ENCODE measurements around the gene NTNG1. TPM values are rescaled to one million over a fixed set of nuclear protein-coding genes. Genes with fewer than 3 reads are reported as not detected.

Gene NTNG1
- total and polyA plus RNA-seq, 5 donors, result 0.05 to 0.41 (median 0.37) TPM; not detected in 2

DNA sequence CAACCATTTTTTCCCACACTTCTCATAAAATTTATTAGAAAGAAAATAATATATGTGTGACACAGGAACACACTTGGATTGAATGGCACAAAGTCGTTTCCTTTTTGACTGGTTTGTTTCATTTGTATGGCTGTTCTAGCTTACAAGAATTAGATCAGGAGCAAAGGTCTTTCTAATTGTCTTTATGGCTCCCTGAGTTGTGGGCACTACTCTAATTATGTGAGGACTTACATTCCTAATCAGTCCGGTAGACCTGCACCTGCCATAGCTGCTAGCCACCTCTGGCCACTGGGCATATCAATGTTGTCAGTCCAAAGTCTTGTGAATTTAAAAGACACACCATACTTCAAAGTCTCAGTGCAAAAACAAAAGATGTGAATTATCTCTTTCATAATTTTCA is 346.7 kb downstream of the NTNG1 start:
- no peaks in the 10 kb centered on the region for H3K27me3 ChIP-seq (ENCODE audit: control insufficient read depth, insufficient read depth)
- no peaks in the 10 kb centered on the region for H3K9me3 ChIP-seq (ENCODE audit: control insufficient read depth, low read length)
- 33% methylated on average over 2 of the region's 2 CpGs for WGBS
- H3K4me3 ChIP-seq (ENCODE audit: low read length), result no peak overlapping the region
- intact Hi-C loops (cut with DNase I), result no loop called here
- DNase-seq (no peak), ATAC-seq (no peak)
- no peak overlapping the region for H3K27ac ChIP-seq (ENCODE audit: low read length)
- H3K4me1 ChIP-seq (ENCODE audit: control insufficient read depth, insufficient read depth, low read length), result no peaks in the 10 kb centered on the region

DNA sequence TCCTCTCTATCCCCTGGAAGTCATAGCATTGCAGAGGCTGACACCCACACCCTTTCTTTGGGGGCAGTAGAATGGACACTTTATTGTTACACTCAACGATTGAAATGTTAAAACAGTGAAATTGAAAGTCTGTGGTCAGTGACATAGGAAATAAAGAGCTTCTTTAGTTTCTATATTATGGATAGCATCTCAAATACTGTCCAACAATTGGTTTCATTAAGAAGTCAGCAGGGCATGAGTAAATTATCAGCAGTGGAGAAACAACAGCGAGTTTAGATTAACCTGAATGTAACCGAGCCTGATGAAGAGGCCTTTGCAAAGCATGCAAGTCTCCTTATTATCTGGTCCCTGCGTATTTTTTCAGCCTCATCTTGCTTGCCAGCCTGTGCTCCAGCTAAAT is 350.7 kb downstream of the NTNG1 start:
- DNase-seq, result no peak
- Histone ChIP-seq H3K9me3 (ENCODE audit: control insufficient read depth, low read length) (no peaks in the 10 kb centered on the region), H3K4me1 (ENCODE audit: control insufficient read depth, insufficient read depth, low read length) (no peaks in the 10 kb centered on the region), H3K27ac (ENCODE audit: low read length) (no peak overlapping the region), H3K4me3 (ENCODE audit: low read length) (no peak overlapping the region), H3K27me3 (ENCODE audit: control insufficient read depth, insufficient read depth) (no peaks in the 10 kb centered on the region)
- no peak for ATAC-seq
- 85% methylated on average over 4 of the region's 4 CpGs for WGBS
- intact Hi-C loops (cut with DNase I), result no loop called here

DNA sequence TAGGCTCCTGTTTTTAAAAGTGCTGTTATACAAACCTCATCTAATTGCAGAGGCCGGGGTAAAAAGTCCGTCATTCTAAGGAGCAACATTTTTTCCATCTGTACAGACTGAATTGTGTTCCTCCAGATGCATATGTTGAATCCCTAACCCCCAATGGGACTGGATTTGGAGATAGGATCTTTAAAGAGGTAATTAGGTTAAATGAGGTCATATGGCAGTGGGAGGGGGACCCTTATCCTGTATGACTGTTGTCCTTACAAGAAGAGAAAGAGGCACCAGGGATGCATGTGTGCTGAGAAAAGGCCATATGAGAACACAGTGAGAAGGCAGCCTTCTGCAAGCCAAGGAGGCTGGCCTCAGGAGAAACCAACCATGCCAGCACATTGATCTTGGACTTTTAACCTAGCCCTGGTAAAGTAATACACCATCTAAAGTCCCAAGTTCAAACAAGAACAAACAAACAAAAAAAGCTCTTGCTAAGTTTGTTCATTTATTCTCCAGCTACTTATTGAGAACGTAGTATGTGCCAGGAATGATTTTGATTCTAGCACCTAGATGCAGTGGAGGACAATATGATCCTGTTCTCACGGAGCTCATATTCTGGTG is 352.4 kb downstream of the NTNG1 start:
- no peaks in the 10 kb centered on the region for H3K27me3 ChIP-seq (ENCODE audit: control insufficient read depth, insufficient read depth)
- no peak for ATAC-seq
- WGBS, result 81% methylated on average over 4 of the region's 4 CpGs

DNA sequence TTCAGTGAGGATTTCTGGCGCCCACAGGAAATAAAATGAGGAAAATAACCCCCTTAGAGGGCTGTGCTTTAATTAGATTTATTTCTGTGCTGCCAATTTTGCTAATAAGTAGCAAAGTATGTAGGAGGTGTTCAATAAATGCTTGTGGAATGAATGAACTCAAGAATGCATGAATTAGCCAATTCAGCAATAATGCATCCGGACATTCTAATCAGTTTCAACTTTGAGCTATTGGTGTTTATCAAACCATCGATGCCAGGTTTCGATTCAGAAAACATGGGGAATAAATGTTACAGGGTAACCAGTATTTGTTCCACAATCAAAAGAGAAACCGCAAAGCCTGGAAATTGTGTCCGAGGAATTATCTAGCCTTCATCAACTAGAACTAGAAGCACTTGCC is 353.2 kb downstream of the NTNG1 start:
- Histone ChIP-seq H3K4me1 (ENCODE audit: control insufficient read depth, insufficient read depth, low read length) (no peaks in the 10 kb centered on the region), H3K4me3 (ENCODE audit: low read length) (no peak overlapping the region), H3K27me3 (ENCODE audit: control insufficient read depth, insufficient read depth) (no peaks in the 10 kb centered on the region), H3K9me3 (ENCODE audit: control insufficient read depth, low read length) (no peaks in the 10 kb centered on the region), H3K27ac (ENCODE audit: low read length) (no peak overlapping the region)
- DNase-seq (no peak), ATAC-seq (no peak)
- WGBS, result 85% methylated on average over 6 of the region's 6 CpGs
- intact Hi-C loops (cut with DNase I), result no loop called here

More for the DNA sequence above, 352.4 kb downstream of the NTNG1 start:
- no peak overlapping the region for H3K27ac ChIP-seq (ENCODE audit: low read length)
- no peaks in the 10 kb centered on the region for H3K4me1 ChIP-seq (ENCODE audit: control insufficient read depth, insufficient read depth, low read length)
- H3K4me3 ChIP-seq (ENCODE audit: low read length), result no peak overlapping the region
- DNase-seq, result no peak
- intact Hi-C loops (cut with DNase I), result no loop called here
- no peaks in the 10 kb centered on the region for H3K9me3 ChIP-seq (ENCODE audit: control insufficient read depth, low read length)

DNA sequence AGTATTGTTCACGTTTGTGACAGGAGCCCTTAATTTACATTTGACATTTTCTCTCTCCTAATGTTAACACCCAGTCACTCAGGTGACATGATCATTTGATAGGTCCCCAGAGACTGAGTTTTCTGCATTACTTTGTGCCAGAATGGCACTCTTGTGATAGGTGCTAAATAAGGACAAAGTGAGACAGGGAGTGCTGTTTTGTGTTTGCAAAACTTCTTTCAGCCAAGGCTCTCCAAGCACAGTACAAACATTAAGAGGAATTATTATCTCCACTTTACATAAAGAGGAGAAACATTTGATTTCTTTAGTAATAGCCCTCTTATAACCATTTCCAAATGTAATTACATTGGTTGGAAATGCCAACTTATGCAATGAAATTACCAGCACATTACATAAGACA is 355.2 kb downstream of the NTNG1 start:
- intact Hi-C loops (cut with DNase I), result no loop called here
- no peak for ATAC-seq

DNA sequence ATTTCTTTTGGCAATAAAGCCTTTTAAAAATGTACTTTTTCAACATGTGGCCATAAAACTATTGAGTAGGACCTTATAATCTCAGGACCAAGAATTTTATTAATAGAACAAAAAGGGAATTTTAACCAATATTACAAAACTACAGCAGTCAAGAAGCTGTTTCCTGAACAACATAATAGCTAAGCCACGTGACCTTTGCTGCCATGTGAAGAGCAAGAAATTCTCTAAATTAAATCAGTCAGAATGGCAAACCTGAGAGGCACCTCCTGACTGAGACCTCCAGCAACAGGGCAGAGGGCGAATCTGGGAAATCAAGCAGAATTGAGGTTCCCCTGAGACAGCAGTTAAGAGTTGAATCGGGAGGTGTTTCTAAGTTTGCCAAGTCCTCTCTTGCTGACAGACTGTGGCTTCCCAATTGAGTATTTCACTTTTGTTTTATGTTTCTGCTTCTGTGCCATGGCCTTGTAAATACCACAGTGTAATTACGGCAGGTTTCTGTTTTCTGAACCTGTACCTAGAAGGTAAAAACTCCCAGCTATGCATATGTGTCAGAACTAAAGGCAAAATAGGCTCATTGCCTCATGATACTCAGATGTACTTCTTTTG is 358.4 kb downstream of the NTNG1 start:
- Histone ChIP-seq H3K27me3 (ENCODE audit: control insufficient read depth, insufficient read depth) (no peaks in the 10 kb centered on the region), H3K9me3 (ENCODE audit: control insufficient read depth, low read length) (no peaks in the 10 kb centered on the region), H3K27ac (ENCODE audit: low read length) (no peak overlapping the region), H3K4me3 (ENCODE audit: low read length) (no peak overlapping the region), H3K4me1 (ENCODE audit: control insufficient read depth, insufficient read depth, low read length) (no peaks in the 10 kb centered on the region)
- DNase-seq (no peak), ATAC-seq (no peak)
- intact Hi-C loops (cut with DNase I), result no loop called here
- WGBS, result 64% methylated on average over 4 of the region's 4 CpGs

More for the DNA sequence above, 355.2 kb downstream of the NTNG1 start:
- H3K4me3 ChIP-seq (ENCODE audit: low read length), result no peak overlapping the region
- DNase-seq, result no peak
- no peaks in the 10 kb centered on the region for H3K9me3 ChIP-seq (ENCODE audit: control insufficient read depth, low read length)
- 31% methylated on average over 1 of the region's 1 CpG for WGBS
- H3K27ac ChIP-seq (ENCODE audit: low read length), result no peak overlapping the region
- H3K4me1 ChIP-seq (ENCODE audit: control insufficient read depth, insufficient read depth, low read length), result no peaks in the 10 kb centered on the region
- no peaks in the 10 kb centered on the region for H3K27me3 ChIP-seq (ENCODE audit: control insufficient read depth, insufficient read depth)

DNA sequence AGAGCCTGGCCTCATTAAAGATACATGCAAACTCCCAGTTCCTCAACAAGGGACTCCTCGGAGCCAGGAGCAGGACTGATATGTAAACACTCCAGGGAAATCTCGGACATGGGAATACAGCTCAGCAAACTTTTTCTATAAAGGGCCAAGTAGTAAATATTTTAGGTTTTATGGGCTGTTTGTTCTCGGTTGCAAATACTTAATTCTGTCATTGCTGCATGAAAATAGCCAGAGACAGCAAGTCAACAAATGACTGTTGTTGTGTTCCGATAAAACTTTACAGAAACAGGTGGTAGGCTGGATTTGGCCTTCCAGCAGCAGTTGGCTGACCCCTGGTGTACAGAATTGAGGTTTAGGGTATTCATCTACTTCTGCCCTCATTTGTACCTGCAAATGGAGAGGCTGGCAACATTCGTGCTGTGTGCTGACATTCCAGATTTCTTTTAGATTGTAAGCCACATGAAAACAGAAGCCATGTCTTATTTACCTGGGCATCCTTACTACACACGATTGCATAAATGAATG is 360.3 kb downstream of the NTNG1 start:
- Histone ChIP-seq H3K27me3 (ENCODE audit: control insufficient read depth, insufficient read depth) (no peaks in the 10 kb centered on the region), H3K27ac (ENCODE audit: low read length) (no peak overlapping the region), H3K4me1 (ENCODE audit: control insufficient read depth, insufficient read depth, low read length) (no peaks in the 10 kb centered on the region), H3K4me3 (ENCODE audit: low read length) (no peak overlapping the region), H3K9me3 (ENCODE audit: control insufficient read depth, low read length) (no peaks in the 10 kb centered on the region)
- WGBS, result 75% methylated on average over 6 of the region's 6 CpGs
- ATAC-seq (no peak), DNase-seq (no peak)
- intact Hi-C loops (cut with DNase I), result no loop called here

DNA sequence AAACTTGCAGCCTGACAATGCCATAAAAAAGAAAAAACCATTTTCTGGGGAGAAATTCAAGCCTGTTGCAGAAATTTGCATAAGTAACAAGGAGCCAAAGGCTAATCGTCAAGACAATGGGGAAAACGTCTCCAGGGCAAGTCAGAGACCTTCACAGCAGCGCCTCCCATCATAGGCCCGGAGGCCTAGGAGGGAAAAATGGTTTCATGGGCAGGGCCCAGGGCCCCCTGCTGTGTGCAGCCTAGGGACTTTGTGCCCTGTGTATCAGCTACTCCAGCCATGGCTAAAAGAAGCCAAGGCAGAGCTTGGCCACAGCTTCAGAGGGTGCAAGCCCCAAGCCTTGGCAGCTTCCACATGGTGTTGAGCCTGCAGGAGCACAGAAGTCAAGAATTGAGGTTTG is 369.5 kb downstream of the NTNG1 start:
- Histone ChIP-seq H3K27me3 (ENCODE audit: control insufficient read depth, insufficient read depth) (no peaks in the 10 kb centered on the region), H3K4me3 (ENCODE audit: low read length) (no peak overlapping the region), H3K27ac (ENCODE audit: low read length) (no peak overlapping the region), H3K4me1 (ENCODE audit: control insufficient read depth, insufficient read depth, low read length) (no peaks in the 10 kb centered on the region), H3K9me3 (ENCODE audit: control insufficient read depth, low read length) (no peaks in the 10 kb centered on the region)
- ATAC-seq (no peak), DNase-seq (no peak)
- intact Hi-C loops (cut with DNase I), result no loop called here
- 79% methylated on average over 4 of the region's 4 CpGs for WGBS

DNA sequence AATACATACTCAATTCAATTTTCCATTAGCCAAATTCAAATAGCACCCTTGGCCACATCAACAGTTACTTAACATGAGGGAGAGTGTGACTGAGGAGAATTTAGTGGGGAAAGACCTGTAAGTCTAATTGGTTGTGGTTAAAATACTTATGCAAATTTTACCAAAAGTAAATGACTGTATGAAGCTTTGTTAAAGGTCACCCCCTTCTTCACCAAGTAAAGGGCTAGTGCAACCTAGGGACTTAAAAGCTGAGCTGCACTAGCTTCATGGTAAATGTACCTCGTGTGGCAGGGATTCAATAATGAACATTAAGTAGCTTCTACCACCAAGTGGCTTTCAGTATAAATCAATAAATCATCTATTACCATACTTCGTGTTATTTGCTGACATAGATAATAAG is 372.0 kb downstream of the NTNG1 start:
- Histone ChIP-seq H3K4me1 (ENCODE audit: control insufficient read depth, insufficient read depth, low read length) (no peaks in the 10 kb centered on the region), H3K27ac (ENCODE audit: low read length) (no peak overlapping the region), H3K4me3 (ENCODE audit: low read length) (no peak overlapping the region), H3K9me3 (ENCODE audit: control insufficient read depth, low read length) (no peaks in the 10 kb centered on the region), H3K27me3 (ENCODE audit: control insufficient read depth, insufficient read depth) (no peaks in the 10 kb centered on the region)
- WGBS, result 66% methylated on average over 2 of the region's 2 CpGs
- intact Hi-C loops (cut with DNase I), result no loop called here
- ATAC-seq (no peak), DNase-seq (no peak)

DNA sequence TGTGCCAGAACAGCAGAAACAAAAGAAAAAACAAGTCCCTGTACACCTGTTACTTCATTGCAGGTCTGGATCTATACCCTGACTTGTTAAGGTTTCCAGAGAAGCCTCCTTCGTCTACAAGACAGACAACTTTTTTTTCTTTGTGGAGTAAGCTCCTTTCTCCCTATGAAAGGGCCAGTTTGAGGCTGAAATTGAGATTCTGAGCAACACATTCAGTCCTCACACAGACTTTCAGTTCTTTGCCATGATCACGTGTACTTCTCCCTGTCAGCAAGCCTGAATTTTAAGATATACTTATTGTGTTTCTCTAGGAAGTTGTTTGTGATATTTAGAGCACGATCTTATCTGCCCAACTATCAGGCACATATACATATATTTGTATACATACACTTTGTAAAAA is 374.0 kb downstream of the NTNG1 start:
- DNase-seq (no peak), ATAC-seq (no peak)
- Histone ChIP-seq H3K4me3 (ENCODE audit: low read length) (no peak overlapping the region), H3K4me1 (ENCODE audit: control insufficient read depth, insufficient read depth, low read length) (no peaks in the 10 kb centered on the region), H3K27ac (ENCODE audit: low read length) (no peak overlapping the region), H3K9me3 (ENCODE audit: control insufficient read depth, low read length) (no peaks in the 10 kb centered on the region), H3K27me3 (ENCODE audit: control insufficient read depth, insufficient read depth) (no peaks in the 10 kb centered on the region)
- WGBS, result 61% methylated on average over 3 of the region's 3 CpGs
- intact Hi-C loops (cut with DNase I), result no loop called here

DNA sequence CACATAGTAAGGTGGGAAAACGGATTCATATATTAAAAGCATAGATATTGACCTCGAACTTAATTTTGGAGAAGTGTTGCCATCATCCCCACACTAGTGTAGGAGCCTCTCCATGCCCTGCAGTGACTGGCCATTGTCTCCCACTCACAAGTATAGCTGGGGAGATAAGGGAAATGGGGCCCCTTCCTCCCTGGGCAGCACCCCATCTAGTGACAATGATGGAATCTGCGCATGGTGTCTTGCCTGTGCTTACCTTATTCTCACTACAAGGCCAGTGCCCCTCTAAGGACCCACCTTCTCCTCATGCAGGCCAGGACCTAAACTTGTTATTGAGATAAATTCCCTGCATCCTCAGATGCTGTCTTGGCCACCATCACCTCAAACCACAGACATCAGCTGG is 374.9 kb downstream of the NTNG1 start:
- H3K9me3 ChIP-seq (ENCODE audit: control insufficient read depth, low read length), result no peaks in the 10 kb centered on the region
- intact Hi-C loops (cut with DNase I), result no loop called here
- 82% methylated on average over 3 of the region's 3 CpGs for WGBS
- ATAC-seq (no peak), DNase-seq (no peak)
- no peak overlapping the region for H3K4me3 ChIP-seq (ENCODE audit: low read length)
- H3K27ac ChIP-seq (ENCODE audit: low read length), result no peak overlapping the region
- no peaks in the 10 kb centered on the region for H3K4me1 ChIP-seq (ENCODE audit: control insufficient read depth, insufficient read depth, low read length)
- no peaks in the 10 kb centered on the region for H3K27me3 ChIP-seq (ENCODE audit: control insufficient read depth, insufficient read depth)
